Hepatocyte (in vitro differentiated cells): ENCODE measurements around the gene CPD. TPM values are rescaled to one million over a fixed set of nuclear protein-coding genes. Genes with fewer than 3 reads are reported as not detected.

Experiments used
- DNase-seq: peaks from one replicate; pipeline ENCODE4 v3.0.0-alpha.2; 2016; ENCODE audit warnings: low spot score
- H2AFZ ChIP-seq: fragments of 200-600 bp; sonication (generic); 2 replicates; pipeline ENCODE4 v1.6.0; 2016; ENCODE audit warnings: antibody characterized with exemption, mild to moderate bottlenecking
- H3K27ac ChIP-seq: fragments of 200-600 bp; sonication (generic); 2 replicates; pipeline ENCODE4 v1.5.1; 2016; ENCODE audit warnings: mild to moderate bottlenecking
- H3K27me3 ChIP-seq: fragments of 200-600 bp; sonication (generic); 2 replicates; pipeline ENCODE4 v1.6.1; 2016
- H3K36me3 ChIP-seq: fragments of 200-600 bp; sonication (generic); replicated peaks from 2 replicates; pipeline ENCODE4 v1.5.1; 2016; ENCODE audit warnings: low read depth; ENCODE audit not compliant: insufficient read depth
- H3K4me1 ChIP-seq: fragments of 200-600 bp; sonication (generic); 2 replicates; pipeline ENCODE4 v1.5.1; 2016; ENCODE audit warnings: mild to moderate bottlenecking, moderate library complexity; ENCODE audit not compliant: insufficient read depth
- H3K4me2 ChIP-seq: fragments of 200-600 bp; sonication (generic); 2 replicates; pipeline ENCODE4 v1.6.0; 2016
- H3K4me3 ChIP-seq: fragments of 200-600 bp; sonication (generic); 2 replicates; pipeline ENCODE4 v1.5.1; 2016; ENCODE audit warnings: mild to moderate bottlenecking
- H3K79me2 ChIP-seq: fragments of 200-600 bp; sonication (generic); 2 replicates; pipeline ENCODE4 v1.6.0; 2017; ENCODE audit warnings: mild to moderate bottlenecking
- H3K9me2 ChIP-seq: fragments of 200-600 bp; sonication (generic); replicated peaks from 2 replicates; pipeline ENCODE4 v1.6.0; 2017; ENCODE audit warnings: mild to moderate bottlenecking; ENCODE audit not compliant: insufficient read depth
- H3K9me3 ChIP-seq: fragments of 200-600 bp; sonication (generic); 2 replicates; pipeline ENCODE4 v1.5.1; 2016; ENCODE audit warnings: low read depth, mild to moderate bottlenecking
- H4K20me1 ChIP-seq: fragments of 200-600 bp; sonication (generic); 2 replicates; pipeline ENCODE4 v1.6.0; 2016; ENCODE audit warnings: mild to moderate bottlenecking; ENCODE audit not compliant: insufficient read depth, poor library complexity, severe bottlenecking
- EZH2 ChIP-seq: fragments of 200-600 bp; sonication (generic); IDR thresholded peaks from 2 replicates; pipeline ENCODE4 v1.6.1; 2016; ENCODE audit warnings: antibody characterized with exemption, mild to moderate bottlenecking, borderline replicate concordance
- EZH2phosphoT487 ChIP-seq: fragments of 200-600 bp; sonication (generic); IDR thresholded peaks from one replicate; pipeline ENCODE4 v1.6.1; 2018; ENCODE audit warnings: antibody characterized with exemption, mild to moderate bottlenecking, low read depth, moderate library complexity; ENCODE audit not compliant: unreplicated experiment, severe bottlenecking
- WGBS: methylation state at CpG from one replicate; pipeline ENCODE4 v1.1.6; 2016; ENCODE audit warnings: low lambda C conversion rate; ENCODE audit errors: missing lambda C conversion rate; 5-methylcytosine and 5-hydroxymethylcytosine counted together
- polyA plus RNA-seq: library from polyadenylated mRNA; unstranded; fragments of >200 nt; fragmentation: Nextera tagmentation; extraction: Ambion mirVana; gene quantifications from 2 replicates; pipeline ENCODE4 v1.2.1, GENCODE V29; 2016
- total RNA-seq: library from RNA; depleted of rRNA; stranded (reverse); fragments of >200 nt; gene quantifications from 2 replicates; pipeline ENCODE4 v1.2.3, GENCODE V29; 2014
- TF ChIP-seq, protein P1 (sequence below): fragments of 200-600 bp; sonication (generic); IDR thresholded peaks from 2 replicates; pipeline ENCODE4 v1.5.1; 2016; ENCODE audit warnings: antibody characterized with exemption, mild to moderate bottlenecking; ENCODE audit not compliant: poor library complexity

CPD gene
- total and polyA plus RNA-seq, 2 experiments from 2014 or later = 20.7 to 80.6 TPM

DNA sequence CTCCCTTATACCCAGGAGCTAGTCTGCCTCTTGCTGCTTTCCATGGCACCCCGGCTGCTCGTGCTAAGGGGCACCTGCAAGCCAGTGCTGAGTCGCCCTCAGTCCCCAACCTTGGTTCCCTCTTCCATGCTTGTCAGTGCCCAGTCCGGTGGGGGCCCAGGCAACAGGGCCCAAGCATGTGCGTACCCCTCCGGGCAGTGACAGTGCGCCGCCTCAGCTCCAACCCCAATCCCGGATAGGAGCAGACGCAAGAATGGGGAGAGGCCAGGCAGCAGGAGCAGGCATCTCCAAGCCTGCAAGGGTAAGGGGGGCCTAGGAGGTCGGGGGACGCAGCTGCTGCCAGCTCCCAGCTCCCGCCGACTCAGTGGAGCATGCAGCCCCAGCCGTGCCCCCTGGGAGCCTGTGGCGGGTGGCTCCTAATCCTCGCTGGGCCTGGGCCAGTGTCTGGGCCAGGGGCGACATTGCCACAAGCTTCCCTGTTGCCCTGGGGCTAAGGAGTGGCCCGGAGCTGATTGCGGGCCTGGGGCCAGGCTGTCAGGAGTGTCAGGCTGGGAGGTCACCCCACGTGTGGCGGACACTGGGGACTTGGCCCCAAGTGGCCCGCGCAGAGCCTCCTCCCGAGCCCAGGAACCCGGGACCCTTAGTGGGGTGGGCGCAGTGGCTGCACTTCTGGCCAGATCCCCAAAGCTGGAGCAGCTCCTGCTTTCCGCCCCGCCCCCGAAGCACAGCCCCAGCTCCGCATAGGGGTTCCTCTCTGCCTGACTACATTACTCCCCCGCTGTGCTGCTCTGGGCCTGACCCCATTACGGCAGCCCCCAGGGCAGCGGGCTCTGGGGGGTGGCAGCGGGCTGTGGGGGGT, 9.8 kb downstream of the CPD start:
- DNase-seq = no peak
- Histone ChIP-seq H3K79me2 (peaks cover 32% of the 10 kb centered on the region), H3K27me3 (no peaks in the 10 kb centered on the region), H4K20me1 (no peaks in the 10 kb centered on the region), H3K4me1 (no peaks in the 10 kb centered on the region), H3K9me3 (no peaks in the 10 kb centered on the region), H3K4me2 (no peak overlapping the region), H2AFZ (no peak overlapping the region), H3K27ac (no peak overlapping the region), H3K9me2 (no peaks in the 10 kb centered on the region), H3K4me3 (no peak overlapping the region), H3K36me3 (no peaks in the 10 kb centered on the region)
- TF ChIP-seq EZH2phosphoT487 (no peak), EZH2 (no peak)
- TF ChIP-seq, protein P1, sequence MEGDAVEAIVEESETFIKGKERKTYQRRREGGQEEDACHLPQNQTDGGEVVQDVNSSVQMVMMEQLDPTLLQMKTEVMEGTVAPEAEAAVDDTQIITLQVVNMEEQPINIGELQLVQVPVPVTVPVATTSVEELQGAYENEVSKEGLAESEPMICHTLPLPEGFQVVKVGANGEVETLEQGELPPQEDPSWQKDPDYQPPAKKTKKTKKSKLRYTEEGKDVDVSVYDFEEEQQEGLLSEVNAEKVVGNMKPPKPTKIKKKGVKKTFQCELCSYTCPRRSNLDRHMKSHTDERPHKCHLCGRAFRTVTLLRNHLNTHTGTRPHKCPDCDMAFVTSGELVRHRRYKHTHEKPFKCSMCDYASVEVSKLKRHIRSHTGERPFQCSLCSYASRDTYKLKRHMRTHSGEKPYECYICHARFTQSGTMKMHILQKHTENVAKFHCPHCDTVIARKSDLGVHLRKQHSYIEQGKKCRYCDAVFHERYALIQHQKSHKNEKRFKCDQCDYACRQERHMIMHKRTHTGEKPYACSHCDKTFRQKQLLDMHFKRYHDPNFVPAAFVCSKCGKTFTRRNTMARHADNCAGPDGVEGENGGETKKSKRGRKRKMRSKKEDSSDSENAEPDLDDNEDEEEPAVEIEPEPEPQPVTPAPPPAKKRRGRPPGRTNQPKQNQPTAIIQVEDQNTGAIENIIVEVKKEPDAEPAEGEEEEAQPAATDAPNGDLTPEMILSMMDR = no peak
- 95% methylated on average over 33 of the region's 35 CpGs for WGBS

DNA sequence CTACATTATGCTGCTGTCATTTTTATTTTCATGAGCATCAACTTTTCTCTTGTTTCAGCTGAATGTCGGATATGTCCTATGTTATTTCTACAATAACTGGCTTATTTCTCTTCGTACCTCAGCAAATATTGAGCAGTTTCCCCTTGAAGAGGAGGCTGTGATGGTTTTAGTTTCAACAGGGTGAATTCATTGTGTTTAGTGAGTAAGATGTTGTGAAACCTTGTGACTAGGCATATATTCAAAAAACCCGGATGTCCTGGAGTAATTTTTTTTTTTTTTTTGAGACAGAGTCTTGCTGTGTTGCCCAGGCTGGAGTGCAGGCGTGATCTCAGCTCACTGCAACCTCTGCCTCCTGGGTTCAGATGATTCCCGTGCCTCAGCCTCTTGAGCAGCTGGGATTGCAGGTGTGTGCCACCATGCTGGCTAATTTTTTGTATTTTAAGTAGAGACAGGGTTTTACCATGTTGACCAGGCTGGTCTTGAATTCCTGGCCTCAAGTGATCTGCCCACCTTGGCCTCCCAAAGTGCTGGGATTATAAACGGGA, 11.1 kb downstream of the CPD start:
- Histone ChIP-seq H3K4me1 (no peaks in the 10 kb centered on the region), H3K9me2 (no peaks in the 10 kb centered on the region), H3K79me2 (peaks cover 20% of the 10 kb centered on the region), H3K27me3 (no peaks in the 10 kb centered on the region), H3K27ac (no peak overlapping the region), H3K4me2 (no peak overlapping the region), H3K9me3 (no peaks in the 10 kb centered on the region), H3K36me3 (no peaks in the 10 kb centered on the region), H2AFZ (no peak overlapping the region), H4K20me1 (no peaks in the 10 kb centered on the region), H3K4me3 (no peak overlapping the region)
- WGBS = 94% methylated on average over 6 of the region's 6 CpGs
- no peak for TF ChIP-seq EZH2
- TF ChIP-seq EZH2phosphoT487 = no peak
- TF ChIP-seq, protein P1 = no peak
- no peak for DNase-seq

DNA sequence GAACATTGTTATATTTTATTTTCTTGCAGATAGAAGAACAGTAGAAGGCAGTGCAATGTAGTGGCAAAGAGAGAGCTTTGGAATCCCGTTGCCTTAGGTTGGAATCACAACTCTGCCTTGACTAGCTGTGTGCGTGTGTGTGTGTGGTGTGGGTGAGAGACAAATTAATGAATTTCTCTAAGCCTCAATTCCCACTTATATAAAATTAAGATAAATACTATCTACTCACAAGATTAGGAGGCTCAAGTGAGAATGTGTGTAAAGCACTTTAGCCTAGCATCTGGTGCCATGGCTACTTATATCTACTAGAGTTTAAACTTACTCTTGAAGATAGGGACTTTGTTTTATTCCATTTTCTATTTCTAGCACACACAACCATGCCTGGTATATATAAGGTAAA, 12.8 kb downstream of the CPD start:
- Histone ChIP-seq H3K4me1 (no peaks in the 10 kb centered on the region), H3K9me2 (no peaks in the 10 kb centered on the region), H2AFZ (no peak overlapping the region), H3K27me3 (no peaks in the 10 kb centered on the region), H3K9me3 (no peaks in the 10 kb centered on the region), H4K20me1 (no peaks in the 10 kb centered on the region), H3K36me3 (no peaks in the 10 kb centered on the region), H3K79me2 (peaks cover 9% of the 10 kb centered on the region), H3K4me3 (no peak overlapping the region), H3K4me2 (no peak overlapping the region), H3K27ac (no peak overlapping the region)
- WGBS = 98% methylated on average over 2 of the region's 2 CpGs
- TF ChIP-seq EZH2phosphoT487 (no peak), EZH2 (no peak)
- TF ChIP-seq, protein P1 = no peak
- no peak for DNase-seq
